T-helper 9 cell (primary cell): Measurements from ENCODE around the gene ST7L.
"Not testable (repeated sequence)": the region's sequence is repeated elsewhere in the genome, so short reads cannot be mapped to it uniquely, and the experiment has no call there.

Source experiments
- DNase-seq: peaks from one replicate; pipeline ENCODE4 v3.0.0-alpha.2; 2020

The ST7L gene

DNA sequence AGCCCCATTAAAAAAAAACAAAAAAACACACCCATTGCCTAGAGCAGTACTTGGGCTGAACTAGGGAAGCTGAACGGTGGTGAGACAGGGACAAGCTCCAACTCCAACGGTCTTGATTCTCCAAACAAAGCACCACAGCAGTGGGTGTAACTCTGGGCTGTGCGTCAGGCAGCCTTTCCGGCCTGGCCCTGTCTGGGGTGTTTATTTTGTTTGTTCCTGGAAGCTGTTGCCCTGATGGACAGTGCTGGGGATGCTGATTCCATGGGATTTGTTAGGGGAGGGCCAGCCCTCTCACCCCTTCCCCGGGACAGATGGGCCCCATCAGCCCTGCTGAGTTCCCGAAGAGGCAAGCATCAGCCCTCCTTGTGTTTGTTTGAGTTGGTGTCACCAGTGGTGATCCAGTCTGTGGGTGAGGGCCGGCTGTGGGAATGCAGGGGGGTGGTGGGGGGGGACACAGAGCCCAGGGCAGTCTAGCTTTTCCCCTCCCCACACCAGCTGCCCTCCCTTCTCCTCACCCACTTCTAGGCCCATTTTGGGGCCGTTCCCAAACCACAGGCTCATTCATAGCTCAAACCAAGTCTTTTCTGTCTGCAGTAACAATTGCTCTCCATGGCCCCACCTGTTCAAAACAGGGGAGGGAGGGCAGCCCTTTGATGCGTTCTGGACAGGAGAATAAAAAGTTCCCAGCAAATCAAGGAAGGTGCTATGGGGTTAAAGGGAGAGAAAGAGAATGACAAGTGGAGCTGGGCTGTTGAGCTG lies 105.7 kb downstream of the ST7L start:
- no peak for DNase-seq

DNA sequence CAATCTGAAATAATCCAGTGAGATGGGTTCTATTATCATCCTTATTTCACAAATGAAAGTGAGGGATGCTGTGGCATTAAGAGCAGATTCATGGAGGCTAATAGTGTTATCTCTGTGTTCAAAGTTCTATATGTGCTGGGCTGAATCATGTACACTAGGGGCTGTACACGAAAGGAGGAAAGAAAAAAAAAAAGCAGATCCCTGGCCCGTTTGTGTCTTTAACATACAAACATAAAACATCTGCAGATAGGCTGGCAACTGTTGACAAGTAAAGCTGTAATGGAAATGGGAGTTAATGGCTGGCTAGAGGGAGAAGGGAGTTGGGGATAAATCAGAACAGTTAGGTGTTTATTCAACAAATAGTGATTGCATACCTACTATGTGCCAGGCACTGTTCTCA lies 107.0 kb downstream of the ST7L start:
- DNase-seq = no peak

DNA sequence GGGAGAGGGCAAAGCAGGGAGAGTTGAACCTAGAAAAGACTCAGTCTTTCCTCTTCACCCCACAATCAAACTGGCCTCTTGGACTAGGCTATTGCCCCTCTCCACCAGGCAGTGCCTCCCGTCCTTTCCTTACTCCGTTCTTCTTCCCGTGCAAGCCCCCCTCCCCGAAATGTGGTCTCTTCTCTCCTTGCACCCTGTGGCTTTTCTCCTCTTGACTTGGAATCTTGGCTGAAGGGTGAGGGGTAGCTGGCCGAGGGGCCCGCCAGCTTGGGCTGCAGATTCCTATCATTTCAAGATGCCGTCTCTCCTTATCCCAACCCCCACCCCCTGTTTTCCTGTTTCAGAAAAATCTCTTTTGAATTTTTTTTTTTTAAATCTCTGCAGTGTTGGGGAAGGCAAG lies 108.6 kb downstream of the ST7L start:
- DNase-seq = no peak

DNA sequence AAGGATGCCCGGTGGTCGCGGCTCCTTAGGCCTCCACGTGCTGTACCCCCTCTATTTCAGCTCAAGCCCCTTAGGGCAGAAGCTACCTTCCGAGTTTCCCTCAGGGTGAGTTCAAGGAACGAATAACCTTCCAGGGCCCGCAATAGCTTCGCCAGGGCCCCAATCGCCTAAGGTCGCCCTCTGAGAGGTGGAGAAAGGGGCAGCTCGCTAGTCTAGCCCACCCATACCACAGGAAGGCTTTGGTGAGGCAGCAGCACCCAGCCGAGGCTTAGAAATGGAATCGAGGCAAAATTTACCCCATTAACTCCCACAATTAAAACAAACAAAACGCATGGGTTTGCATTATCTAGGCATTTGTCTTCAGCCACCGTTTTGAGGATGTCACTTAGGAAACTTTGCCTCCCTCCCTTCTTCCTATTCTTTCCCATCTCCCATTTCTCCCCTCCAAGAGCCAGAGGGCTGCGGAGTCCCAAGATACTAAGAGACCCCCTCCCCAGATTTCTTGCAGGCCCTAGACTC lies 109.2 kb downstream of the ST7L start:
- DNase-seq = no peak

DNA sequence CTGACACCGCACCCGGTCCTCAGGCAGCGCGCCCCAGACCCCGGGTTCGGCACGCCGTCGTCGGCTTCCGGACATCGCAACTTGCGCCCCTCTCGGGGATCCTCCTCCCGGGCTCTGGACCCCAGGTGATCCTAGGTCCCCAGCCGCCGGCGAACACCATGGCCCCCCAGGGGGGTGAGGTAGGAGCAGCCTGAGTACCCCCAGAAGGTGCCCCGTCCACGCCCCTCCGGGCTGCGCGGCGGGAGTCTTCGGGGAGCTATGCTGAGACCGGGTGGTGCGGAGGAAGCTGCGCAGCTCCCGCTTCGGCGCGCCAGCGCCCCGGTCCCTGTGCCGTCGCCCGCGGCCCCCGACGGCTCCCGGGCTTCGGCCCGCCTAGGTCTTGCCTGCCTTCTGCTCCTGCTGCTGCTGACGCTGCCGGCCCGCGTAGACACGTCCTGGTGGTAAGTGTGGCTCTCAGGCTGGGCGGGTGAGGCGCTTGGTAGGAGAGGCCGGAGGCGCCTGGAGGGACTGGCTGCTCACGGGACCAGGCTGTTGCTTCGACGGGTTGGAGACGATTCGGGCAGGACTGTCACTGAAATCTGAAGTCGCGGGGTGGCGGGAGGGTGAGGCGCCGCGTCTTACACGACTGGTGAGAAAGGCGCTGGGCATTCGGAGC lies 109.8 kb downstream of the ST7L start:
- no peak for DNase-seq

DNA sequence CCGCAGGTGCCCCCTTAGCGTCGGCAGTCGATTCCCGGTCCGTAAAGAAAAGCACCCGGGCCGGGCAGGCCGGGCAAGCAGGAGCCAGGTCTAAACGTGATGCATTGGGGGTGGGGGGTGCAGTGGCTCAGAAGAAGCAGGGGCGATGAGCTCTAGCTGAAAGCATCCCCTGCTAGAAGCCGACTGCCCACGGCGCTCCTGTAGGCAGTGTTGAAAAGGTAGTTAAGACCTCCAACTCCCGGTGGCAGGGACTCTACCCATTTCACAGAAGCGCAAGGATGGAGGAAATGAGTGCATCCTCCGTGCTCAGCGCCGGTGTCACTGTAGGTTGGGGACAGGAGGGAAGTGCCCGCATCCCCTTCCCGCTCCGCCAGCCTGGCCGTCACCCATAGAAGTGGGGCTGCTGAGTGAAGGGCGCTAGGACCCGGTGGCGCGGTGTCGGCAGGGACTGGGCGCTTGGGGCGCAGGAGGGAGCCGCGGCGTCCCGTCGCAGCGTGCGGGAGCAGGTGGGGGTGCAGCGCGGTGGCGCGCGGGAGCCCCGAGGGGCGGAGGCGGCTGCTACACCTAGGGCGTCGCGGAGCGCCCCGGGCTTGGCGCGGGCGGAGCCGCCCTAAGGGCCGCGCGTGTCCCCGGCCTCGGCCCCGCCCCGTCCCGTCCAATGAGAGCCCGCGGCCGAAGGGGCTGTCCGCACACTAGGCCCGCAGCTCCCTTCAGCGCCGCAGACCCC lies 110.5 kb downstream of the ST7L start, which contains the start of gene WNT2B:
WNT2B (plus strand) TSS at position 688 of the 727 bp plus-strand sequence. CDS start 298 bp downstream, outside the sequence.
- DNase-seq = peak; percentile 45

DNA sequence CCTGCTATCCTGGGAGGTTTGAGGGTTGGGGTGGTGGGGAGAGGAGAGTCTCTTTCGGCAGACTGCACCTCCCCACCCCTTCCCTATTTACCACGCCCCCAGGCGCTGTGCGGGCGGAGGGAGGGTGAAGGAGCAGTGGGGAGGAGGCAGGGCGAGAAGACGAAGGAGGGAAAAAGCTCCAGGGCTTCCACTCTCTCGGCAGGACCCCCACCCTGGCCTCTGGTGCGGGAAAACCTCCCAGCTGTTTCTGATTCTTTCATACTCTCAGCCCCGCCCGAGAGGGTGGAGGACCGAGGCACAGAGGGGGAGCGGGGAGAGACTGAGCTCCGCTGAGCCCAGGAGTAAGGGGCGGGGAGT lies 111.0 kb downstream of the ST7L start:
- DNase-seq = no peak

DNA sequence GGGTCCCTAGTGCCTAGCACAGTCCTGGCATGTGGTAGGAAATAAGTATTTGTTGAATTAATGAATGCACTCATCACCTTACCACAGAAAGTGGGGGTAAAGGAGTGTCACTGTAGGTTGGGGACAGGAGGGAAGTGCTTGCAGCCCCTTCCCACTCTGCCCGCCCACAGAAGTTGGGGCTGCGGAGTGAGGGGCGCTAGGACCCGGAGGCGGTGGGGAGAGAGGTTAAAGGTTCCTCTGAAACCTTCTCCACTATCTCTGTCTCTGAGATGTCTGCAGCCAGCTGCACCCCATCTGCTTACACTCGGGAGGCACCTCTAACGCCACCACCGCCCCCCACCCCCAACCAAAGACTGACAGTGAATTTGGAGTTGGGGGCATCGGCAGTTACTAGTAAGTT lies 111.6 kb downstream of the ST7L start:
- no peak for DNase-seq

DNA sequence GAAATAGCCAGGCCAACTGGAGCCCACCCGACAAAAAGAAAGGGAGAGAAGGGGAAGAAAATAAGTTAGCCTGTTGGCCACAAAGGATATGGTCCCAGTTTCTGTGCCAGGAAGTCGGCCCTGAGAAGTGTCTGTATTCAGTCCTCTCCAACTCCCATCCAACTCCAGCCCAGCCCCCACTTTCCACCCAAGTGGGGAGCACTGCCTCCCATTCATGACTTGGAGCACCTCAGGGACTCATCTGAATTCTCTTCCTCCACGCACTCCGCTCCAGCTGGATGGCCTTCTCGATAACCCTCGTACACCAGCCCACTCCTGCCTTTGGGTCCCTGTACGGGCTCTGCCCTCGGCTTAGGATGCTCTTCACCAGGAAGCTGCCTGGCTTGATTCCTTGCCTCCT lies 112.2 kb downstream of the ST7L start:
- no peak for DNase-seq

DNA sequence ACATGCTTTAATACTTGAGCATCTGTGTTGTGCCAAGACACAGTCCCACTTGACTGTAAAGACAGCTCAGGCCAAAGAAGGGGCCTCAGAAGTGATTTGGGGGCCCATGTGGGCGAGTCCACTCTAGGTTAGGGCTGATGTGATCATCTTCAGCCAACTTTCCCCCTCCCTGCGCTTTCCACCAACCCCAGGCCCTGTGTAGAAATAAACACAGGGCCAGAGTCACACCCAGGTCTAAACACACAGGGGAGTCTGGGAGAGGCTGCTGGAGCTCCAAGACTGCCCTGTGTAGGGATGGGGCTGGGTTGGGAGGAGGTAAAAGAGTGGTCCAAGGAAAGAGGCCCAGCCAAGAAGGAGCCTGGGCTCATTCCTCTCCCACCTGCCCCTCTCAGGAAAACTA lies 112.6 kb downstream of the ST7L start:
- DNase-seq = no peak

DNA sequence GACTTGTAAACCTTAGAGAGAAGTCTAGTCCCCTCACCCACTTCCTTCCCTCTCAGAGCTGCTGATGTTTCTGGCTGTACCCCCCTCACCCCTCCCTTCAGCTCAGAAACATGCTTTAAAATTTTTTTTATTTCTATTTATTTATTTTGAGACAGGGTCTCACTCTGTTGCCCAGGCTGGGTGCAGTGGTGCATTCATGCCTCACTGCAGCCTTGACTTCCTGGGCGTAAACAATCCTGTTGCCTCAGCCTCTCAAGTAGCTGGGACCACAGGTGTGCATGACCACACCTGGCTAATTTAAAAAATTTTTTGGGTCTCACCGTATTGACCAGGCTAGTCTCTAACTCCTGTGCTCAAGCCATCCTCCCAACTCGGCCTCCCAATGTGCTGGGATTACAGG lies 113.1 kb downstream of the ST7L start:
- no peak for DNase-seq

DNA sequence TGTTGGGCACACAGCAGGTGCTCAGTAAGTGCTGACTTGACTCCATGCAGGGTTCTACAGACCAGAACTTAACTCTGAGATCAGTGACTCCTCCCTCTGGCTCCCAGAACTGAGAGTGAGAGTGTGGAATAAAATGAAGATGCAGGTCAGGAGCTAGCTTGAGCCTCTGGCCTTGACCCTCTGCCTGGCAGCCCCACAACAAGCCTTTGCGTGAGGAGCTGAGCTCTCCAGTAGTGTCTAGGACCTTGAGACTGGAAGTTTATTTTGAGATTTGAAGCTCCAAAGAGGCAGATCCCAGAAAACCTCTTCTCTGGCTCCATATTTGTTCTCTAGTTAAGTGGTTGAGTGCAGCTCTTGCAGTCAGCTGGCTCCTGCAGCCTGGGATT lies 113.5 kb downstream of the ST7L start:
- DNase-seq = no peak

DNA sequence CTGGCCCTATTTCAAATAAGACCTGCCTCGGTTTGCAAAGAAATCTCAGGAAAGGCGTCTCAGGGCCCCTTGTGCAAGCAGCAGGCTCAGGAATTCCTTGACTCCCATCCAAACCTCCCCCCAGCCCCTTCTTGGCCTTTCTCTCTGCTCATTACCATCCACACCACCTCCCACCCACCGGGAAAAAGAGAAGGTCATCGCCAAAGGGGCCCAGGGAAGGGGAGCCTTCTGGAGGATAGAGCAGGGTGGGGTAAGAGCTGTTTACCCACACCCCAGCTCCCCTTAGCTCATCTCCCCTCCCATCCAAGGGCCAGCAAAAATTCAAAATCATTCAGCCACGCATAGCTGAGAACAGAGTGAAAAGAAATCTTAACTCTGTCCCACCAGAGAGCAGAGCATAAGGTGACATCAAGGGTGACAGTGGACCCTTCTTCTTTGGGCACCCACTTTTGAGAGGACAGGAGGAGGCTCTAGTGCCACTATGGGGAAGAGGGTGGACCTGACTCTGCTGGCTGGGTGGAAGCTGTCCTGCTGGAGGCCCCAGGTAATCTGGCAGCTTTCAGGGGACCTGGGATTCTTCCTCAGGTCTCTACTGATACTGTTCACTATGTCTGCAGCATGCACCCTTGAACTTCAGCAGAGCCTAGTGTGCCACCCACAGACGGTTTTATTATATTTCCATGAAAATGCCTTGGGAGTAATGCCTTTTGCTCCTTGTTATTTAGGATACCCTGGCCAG lies 114.1 kb downstream of the ST7L start:
- DNase-seq = no peak

DNA sequence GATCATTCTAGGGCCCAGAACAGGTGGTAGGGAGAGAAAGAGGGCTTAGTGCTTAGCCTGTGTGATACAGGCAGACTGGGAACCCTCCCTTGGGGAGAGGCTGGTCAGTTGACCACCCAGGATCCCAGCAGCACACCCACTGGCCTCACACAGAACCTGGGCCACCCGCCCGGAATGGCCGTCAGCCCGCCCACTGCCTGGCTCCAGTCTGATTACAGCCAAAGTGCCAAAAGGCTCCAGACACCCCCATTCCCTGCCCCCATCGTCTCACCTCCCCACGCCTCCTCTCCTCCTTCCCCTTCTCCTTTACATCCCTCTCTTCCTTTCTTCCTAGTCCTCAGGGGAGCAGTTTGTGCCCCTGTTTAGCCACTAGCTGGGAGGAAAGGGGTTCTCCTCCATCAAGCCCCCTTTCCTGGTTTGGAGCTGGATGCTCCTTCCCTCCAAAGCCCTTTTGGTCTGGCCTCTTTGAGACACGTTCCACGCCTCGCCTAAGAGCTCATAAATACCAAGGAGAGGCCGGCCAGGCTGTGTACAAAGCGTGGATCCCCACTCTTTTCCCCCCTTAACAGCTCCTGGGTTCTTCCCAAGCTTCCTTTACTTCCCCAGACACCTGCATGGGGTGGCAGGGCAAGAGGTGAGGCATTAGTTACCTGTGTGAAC lies 114.8 kb downstream of the ST7L start:
- DNase-seq = no peak

DNA sequence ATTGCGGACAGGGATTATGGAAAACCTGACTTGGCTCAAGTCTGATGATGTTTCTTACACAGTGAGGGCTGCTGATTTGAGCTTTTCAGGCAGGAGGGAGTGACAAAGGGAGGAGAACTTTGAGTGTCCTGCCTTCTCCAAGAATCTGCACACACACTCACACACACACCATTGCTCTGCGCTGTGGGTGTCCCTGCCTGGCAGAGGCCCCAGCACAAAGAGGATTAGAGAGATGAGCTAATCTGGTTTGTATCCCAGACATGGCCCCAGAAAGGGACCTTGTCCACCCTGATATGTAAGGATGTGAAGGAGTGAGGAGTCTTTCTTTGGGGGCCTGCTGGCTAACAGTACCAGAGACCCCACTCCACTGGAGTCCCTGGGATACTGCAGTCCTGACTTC lies 116.1 kb downstream of the ST7L start:
- DNase-seq = no peak

DNA sequence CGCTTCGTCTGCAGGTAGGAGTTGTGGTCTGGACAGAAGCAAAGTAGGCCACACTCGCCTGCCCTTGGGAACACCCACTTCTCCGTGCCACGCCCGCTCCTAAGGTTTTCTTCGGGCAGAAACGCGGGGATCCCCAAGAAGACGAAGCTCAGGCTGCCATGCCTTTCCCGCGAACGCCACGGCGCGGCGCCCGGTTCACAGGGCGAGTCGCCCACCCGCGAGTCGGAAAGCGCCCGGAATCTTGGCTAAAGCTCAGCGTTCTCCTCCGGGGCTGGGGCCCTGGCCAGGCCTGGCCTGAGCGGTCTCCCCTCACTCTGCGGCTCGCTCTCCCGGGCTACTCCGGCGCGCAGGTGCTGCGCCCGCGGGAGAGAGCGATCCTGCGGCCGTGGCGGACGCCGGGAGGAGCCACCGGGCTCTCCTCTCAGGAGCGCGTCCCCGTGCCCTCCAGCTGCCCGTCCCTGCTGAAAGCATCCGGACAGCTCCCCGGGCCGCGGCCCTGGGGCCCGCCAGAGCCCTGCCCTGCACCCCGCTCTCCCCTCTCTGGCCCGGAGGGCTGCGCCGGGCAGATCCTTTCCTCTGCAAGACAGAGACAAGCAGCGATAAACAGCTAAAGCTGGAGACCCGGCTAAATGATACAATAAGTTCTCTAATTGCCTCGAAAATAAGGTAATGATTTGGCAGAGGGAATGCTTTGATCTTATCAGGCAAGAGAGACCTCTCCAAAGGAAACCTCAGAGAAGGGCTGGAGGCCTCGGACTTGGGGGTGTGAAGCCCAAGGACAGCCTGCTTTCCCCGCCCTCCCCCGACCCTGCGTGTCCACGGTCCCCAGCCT lies 116.9 kb downstream of the ST7L start:
- DNase-seq = peak; percentile 35

DNA sequence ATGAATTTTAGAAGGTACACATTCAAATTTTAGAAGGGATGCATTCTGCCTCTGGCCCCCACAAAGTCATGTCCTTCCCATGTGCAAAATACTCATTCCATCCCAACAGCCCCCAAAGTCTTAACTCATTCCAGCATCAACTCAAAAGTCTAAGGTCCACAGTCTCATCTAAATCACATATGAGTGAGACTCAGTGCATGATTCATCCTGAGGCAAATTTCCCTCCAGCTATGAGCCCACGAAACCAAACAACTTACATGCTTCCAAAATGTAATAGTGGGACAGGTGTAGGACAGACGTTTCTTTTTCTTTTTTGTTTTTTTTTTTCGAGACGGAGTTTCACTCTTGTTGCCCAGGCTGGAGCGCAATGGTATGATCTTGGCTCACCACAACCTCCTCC lies 122.7 kb downstream of the ST7L start:
- DNase-seq = no peak

DNA sequence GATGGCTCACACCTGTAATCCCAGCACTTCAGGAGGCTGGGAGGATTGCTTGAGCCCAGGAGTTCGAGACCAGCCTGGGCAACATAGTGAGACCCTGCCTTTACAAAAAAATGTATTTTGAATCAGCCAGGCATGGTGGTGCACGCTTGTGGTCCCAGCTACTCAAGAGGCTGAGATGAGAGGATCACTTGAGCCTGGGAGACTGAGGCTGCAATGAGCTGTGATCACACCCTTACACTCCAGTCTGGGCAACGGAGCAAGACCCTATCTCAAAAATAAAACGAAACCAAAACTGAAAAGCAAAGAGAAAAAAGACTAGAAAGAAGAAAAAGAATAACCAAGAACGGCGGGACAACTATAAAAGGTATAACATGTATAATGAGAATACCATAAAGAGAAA lies 125.6 kb downstream of the ST7L start:
- DNase-seq = no peak

DNA sequence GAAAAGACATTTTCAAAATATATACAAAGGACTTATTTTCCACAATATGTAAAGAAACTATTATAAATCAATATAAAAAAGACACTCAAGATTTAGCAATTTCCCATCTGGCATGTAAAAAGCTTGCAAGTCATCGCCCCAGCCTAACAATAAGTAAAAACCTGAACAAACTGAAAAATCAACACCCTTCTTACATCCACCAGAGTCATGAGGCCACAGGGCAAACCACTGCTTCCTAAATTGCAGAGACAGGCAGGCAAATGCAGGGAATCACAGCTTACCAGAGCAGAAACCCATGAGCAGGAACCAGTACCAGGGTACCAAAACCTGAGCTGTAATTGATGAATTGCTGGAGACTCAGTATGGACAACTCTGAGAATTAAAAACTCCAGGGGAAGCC lies 126.9 kb downstream of the ST7L start:
- DNase-seq = no peak

DNA sequence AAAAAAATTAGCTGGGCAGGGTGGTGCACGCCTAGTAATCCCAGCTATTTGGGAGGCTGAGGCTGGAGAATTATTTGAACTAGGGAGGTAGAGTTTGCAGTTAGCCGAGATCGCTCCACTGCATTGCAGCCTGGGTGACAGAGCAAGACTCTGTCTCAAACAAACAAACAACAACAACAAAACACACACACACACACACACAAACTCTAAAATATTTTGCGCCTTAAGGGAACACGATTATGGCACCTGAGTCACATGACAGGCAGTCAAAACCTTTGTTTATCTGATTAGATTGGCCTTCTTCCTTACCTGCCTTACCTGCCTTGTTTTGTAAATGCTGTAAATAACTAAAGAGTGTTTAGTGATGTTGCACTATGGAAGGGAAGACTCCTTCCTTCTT lies 130.8 kb downstream of the ST7L start:
- no peak for DNase-seq

DNA sequence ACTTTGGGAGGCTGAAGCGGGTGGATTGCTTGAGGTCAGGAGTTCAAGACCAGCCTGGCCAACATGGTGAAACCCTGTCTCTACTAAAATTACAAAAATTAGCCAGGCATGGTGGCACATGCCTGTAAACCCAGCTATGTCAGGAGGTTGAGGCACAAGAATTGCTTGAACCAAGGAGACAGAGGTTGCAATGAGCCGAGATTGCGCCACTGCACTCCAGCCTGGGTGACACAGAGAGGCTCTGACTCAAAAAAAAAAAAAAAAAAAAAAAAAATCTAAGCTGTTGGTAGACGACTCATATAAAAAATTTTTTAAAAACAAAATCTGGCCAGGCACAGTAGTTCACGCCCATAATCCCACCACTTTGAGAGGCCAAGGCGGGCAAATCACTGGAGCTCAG lies 131.3 kb downstream of the ST7L start:
- DNase-seq = not testable (repeated sequence)

DNA sequence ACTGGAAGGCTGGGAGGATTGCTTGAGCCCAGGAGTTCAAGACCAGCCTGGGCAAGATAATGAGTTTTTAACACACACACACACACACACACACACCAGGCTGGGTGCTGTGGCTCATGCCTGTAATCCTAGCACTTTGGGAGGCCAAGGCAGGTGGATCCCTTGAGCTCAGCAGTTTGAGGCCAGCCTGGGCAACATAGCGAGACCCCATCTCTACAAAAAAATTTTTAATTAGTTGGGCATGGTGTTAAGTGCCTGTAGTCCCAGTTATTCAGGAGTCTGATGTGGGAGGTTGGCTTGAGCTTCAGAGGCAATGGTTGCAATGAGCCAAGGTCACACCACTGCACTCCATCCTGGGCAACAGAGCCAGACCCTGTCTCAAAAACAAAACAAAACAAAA lies 132.9 kb downstream of the ST7L start:
- not testable (repeated sequence) for DNase-seq
